Esophagus (tissue), 2 donors: ENCODE data around the gene APOL4. TPM values are rescaled to one million over a fixed set of nuclear protein-coding genes. Genes with fewer than 3 reads are reported as not detected.
"Not testable (repeated sequence)": the region's sequence is repeated elsewhere in the genome, so short reads cannot be mapped to it uniquely, and the experiment has no call there.

ENCODE experiments used
- H3K27ac ChIP-seq, 2 donors: one replicate each; pipeline ENCODE4 v1.5.1; 2013; ENCODE audit warnings: low read depth in 2 of 2, mild to moderate bottlenecking in 2 of 2, inconsistent platforms in 1 of 2, low read length in 1 of 2, moderate library complexity in 1 of 2
- H3K27me3 ChIP-seq, 2 donors: one replicate each; pipeline ENCODE4 v1.6.1; 2013; ENCODE audit warnings: low read length in 2 of 2, control low read depth in 1 of 2, mild to moderate bottlenecking in 1 of 2; ENCODE audit not compliant: insufficient read depth in 2 of 2, control insufficient read depth in 1 of 2
- H3K36me3 ChIP-seq, 2 donors: one replicate each; pipeline ENCODE4 v1.6.1; 2013; ENCODE audit warnings: low read length in 1 of 2; ENCODE audit not compliant: control insufficient read depth in 2 of 2, insufficient read depth in 2 of 2
- H3K4me1 ChIP-seq, 2 donors: one replicate each; pipeline ENCODE4 v1.6.1; 2013; ENCODE audit warnings: low read length in 1 of 2; ENCODE audit not compliant: control insufficient read depth in 2 of 2, insufficient read depth in 2 of 2
- H3K4me3 ChIP-seq, 2 donors: one replicate each; pipeline ENCODE4 v1.5.1; 2013; ENCODE audit warnings: low read length in 2 of 2, mild to moderate bottlenecking in 2 of 2, low read depth in 1 of 2, moderate library complexity in 1 of 2
- H3K9me3 ChIP-seq, 2 donors: one replicate each; pipeline ENCODE4 v1.6.1; 2013; ENCODE audit warnings: mild to moderate bottlenecking in 2 of 2, low read depth in 1 of 2, low read length in 1 of 2, moderate library complexity in 1 of 2; ENCODE audit not compliant: control insufficient read depth in 2 of 2, insufficient read depth in 1 of 2
- WGBS, 2 donors: extraction: QIAGEN DNeasy Blood & Tissue Kit; methylation state at CpG; one replicate each; pipeline ENCODE4 v1.1.7; 2013; 5-methylcytosine and 5-hydroxymethylcytosine counted together
- polyA plus RNA-seq, 2 donors: library from polyadenylated mRNA; stranded (reverse); fragments of 200-250 nt; gene quantifications; one replicate each; pipeline ENCODE4 v1.2.3, GENCODE V29; 2013
- donor health status: healthy with polysubstance abuse.
- donor health status: Bipolar disorder and iron deficiency.

Gene APOL4
- polyA plus RNA-seq, 2 donors, result 2.4 to 2.5 TPM

DNA sequence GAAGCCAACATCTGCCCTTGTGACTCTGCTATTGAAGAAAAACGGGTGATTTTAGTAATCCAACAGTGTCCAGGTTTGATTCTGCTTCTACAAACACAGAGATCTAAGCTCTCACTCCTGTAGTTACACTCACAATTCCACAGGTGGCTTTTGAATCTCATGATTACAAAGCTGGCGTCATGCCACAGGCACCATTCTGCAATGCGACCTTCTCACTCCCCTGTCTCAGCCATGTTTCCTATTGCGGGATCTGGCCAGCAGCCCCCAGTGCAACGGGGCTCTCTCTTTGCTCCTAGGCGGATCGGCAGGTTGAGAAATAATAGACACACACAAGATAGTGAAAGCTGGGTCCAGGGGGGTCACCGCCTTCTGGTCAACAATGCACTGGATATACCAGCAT is 1.3 kb upstream of the APOL4 start:
- Histone ChIP-seq H3K4me1 (peaks cover 6 to 10% of the 10 kb centered on the region in 2 donors), H3K4me3 (peak overlapping the region in 1 of 2 donors; percentile 10), H3K27ac (peak overlapping the region; percentile 65 to 66)
- H3K36me3 ChIP-seq, H3K9me3 ChIP-seq, H3K27me3 ChIP-seq: not testable (repeated sequence)
- 38 to 42% methylated on average over 8 of the region's 8 CpGs for WGBS, 2 donors

DNA sequence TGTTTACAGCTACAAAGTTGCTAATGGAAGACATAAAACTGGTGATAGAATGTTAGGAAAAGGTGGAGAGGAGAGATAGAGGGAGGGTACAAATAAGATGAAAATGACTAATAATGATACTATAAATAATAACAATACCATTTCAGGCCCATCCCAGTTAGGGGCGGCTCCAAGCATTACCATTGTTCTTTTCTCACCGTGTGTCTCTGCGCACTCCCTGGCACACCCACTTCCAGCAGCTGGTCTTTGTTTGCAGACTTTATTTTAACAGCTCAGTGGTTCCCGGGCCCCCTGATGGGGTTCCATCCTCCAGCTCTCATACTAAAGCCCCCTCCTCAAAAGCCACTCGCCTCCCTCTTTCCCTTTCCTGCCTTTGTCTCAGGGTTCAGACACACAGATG is 584 bp downstream of the APOL4 start:
- not testable (repeated sequence) for H3K9me3 ChIP-seq, H3K27me3 ChIP-seq, H3K36me3 ChIP-seq, H3K4me3 ChIP-seq
- H3K4me1 ChIP-seq, result peaks cover 6 to 10% of the 10 kb centered on the region in 2 donors
- peak overlapping the region; percentile 15 to 78 for H3K27ac ChIP-seq
- 89 to 90% methylated on average over 1 of the region's 5 CpGs for WGBS, 2 donors

DNA sequence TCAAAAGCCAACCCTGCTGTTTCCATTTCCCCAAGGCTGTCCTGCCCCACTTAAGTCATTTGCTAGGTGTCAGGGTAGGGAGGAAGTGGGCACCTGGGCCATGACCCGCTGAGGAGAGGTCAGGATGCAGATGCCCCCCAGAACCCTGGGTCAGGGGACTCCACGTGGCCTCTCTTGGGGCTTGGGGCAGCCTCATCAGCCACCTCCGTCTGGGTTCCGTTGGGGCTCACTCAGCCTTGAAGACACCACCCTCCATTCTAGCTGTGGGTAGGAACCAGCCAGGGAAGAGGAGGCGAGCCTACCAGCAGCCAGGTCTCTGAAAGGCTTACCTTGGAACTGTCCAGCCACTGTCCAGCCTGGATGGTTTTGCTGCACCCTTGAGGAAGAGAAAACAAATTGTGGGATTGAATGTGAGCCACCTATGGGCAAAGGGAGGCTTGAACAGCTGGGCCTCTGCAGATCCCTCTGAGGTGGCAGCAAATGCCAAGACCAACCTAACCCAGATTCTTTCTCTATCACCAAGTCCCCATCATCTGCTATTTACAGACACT is 2.5 kb downstream of the APOL4 start:
- no peaks in the 10 kb centered on the region for H3K36me3 ChIP-seq
- 75 to 87% methylated on average over 5 of the region's 5 CpGs for WGBS, 2 donors
- no peak overlapping the region for H3K27ac ChIP-seq
- H3K4me3 ChIP-seq, result no peak overlapping the region
- H3K4me1 ChIP-seq, result peaks cover 6 to 10% of the 10 kb centered on the region in 2 donors
- H3K27me3 ChIP-seq, result no peaks in the 10 kb centered on the region
- no peaks in the 10 kb centered on the region for H3K9me3 ChIP-seq

DNA sequence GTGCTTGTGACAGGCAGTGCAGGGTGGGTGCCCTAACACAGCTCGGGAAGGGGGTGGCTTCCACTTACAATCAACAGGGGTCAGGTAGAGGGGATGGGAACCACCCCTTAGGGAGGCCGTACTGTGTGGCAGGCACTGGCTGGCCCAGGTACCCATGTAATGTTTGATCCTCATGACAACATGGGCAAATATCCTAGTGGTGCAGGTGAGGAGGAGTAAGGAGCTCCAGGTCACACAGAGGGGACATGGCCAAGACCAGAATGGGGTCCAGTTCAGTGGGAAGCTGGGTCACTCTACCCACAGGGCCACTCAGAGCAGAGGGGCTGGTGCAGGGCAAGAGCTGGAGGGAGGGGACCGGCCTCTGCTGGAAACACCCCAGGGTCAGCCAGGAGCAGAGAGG is 3.1 kb downstream of the APOL4 start:
- no peaks in the 10 kb centered on the region for H3K36me3 ChIP-seq
- no peak overlapping the region for H3K4me3 ChIP-seq
- 92% methylated on average over 3 of the region's 3 CpGs for WGBS, 2 donors
- H3K4me1 ChIP-seq, result peaks cover 6 to 7% of the 10 kb centered on the region in 2 donors
- no peaks in the 10 kb centered on the region for H3K9me3 ChIP-seq
- no peak overlapping the region for H3K27ac ChIP-seq
- no peaks in the 10 kb centered on the region for H3K27me3 ChIP-seq

DNA sequence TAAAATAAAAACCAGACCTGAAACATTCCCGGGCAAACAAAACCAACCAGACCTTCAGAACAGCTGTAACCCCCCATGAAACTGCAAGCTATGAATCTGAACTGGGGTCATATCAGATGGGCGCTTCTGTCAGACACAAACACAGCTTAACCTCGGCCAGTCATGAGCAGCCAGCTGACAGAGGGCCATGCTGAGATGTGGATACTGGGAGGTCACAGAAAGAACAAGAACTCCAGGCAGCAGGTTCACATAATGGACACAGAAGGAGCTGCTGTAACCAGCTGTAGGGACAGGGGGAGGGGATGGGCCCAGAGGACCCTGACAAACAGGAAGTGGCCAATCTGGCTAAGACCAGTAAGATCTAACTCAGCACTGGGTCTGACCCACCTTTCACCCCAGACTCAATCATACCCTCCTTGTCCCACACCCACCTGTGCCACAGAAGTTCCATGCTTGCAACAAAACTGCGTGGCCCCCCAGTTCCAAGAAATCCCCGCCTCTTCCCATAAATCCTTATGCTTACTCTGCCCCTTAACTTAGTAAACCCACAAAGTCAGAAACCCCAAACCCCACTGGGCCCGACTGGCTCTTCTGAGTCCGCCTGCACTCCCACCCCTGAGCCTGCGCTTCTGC is 4.0 kb downstream of the APOL4 start:
- Histone ChIP-seq H3K4me1 (peaks cover 5 to 6% of the 10 kb centered on the region in 2 donors), H3K27ac (no peak overlapping the region), H3K9me3 (no peaks in the 10 kb centered on the region), H3K27me3 (no peaks in the 10 kb centered on the region), H3K36me3 (no peaks in the 10 kb centered on the region), H3K4me3 (no peak overlapping the region)
- WGBS, 2 donors, result 70 to 71% methylated on average over 8 of the region's 8 CpGs

DNA sequence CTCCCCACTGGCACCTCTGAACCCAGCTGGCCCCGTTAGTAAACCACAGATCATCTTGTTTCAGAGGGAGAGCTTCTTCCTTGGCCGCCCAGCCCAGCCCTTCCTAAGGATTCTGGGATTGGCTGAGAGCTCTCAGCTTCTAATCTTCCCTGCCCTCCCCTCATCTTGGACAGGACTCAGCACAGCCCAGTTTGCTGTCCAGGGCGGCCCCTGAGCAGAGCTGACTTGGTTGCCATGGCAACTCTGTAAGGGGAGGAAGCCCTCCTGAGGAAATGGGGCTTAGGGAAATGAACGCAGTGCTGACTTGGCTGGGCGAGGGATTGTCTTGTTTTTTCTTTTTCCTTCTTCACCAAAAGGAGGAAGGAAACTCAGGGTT is 4.6 kb downstream of the APOL4 start:
- Histone ChIP-seq H3K4me3 (no peak overlapping the region), H3K9me3 (no peaks in the 10 kb centered on the region), H3K27ac (no peak overlapping the region), H3K4me1 (peaks cover 5 to 6% of the 10 kb centered on the region in 2 donors), H3K27me3 (no peaks in the 10 kb centered on the region), H3K36me3 (no peaks in the 10 kb centered on the region)
- 42 to 44% methylated on average over 5 of the region's 5 CpGs for WGBS, 2 donors

DNA sequence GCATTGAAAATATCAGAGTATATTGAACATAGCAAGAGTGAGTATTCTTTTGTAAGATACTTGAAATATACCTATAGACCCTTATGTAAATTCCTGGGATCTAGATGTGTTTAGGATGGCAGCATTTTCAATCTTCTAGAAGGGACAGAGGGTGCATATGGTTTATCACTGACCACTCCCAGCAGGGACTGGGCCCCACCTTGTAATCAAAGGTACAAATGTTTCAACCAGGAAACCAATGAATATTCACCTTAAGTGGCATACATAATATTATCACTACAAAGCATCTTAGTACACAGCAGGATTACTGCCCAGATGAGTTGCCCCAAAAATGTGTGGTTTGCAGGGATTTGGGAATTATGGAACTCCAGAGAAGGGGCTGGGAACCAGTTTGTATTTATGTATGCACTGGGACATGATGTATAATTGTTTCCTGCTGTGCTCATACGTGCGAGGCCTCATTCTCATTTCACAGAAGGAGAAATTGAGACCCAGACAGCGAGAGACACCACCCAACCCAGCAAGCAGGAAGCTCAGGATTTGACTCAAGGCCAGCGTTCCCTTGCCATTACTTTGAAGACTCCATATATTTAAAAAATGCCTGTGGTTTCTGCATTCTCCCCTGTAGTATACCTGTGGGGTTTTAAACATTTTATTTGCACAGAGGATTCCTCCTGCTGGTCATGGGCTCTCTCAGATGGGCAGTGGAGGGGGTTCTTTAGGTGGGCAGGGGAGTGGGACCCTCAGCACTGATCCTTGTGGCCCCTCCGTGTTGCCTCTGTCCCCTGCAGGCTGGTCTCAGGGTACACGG is 5.2 kb downstream of the APOL4 start:
- Histone ChIP-seq H3K27ac (no peak overlapping the region), H3K4me3 (no peak overlapping the region), H3K4me1 (peaks cover 2 to 5% of the 10 kb centered on the region in 2 donors), H3K36me3 (no peaks in the 10 kb centered on the region), H3K9me3 (no peaks in the 10 kb centered on the region), H3K27me3 (no peaks in the 10 kb centered on the region)
- 56 to 59% methylated on average over 6 of the region's 6 CpGs for WGBS, 2 donors

DNA sequence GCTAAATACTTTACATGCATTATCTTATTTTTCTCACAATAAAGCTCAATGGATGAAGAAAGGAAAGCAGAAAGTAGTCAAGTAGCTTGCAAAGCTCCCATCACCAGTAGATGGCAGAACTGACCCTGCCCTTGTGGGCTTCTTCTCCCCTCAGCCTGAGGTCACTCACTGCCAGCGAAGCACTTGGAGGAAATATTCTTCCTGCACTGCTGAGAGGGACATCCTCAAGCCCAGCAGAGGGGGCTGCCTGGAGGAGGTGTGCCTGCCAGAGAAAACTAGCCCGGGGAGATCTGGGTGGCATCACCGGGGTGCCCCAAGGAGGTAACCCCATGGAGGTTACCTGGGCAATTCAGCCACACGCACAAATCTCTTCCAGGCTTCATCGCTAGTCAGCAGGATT is 6.6 kb downstream of the APOL4 start:
- Histone ChIP-seq H3K27ac (peak overlapping the region in 1 of 2 donors; percentile 15), H3K4me3 (no peak overlapping the region), H3K36me3 (no peaks in the 10 kb centered on the region), H3K27me3 (no peaks in the 10 kb centered on the region), H3K9me3 (no peaks in the 10 kb centered on the region), H3K4me1 (no peaks in the 10 kb centered on the region)
- 48 to 49% methylated on average over 5 of the region's 5 CpGs for WGBS, 2 donors

DNA sequence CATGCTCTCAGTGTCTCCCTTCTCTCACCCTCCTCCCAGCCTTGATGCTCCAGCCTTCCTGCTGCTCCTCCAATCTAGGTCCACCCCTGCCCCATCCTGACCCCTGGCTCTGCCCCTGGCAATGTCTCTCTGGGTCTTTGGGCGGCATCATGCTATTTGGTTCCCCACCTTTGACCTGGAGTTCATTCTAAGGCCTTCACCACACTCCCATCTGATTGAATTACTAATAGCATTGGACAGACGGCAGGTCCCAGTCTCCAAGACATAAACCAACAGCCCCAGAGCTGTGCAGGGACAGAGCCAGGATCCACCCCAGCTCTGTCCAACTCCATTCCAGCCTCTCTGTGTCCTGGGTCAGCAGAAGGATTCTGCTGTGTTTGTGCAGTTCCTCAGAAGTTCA is 7.2 kb downstream of the APOL4 start:
- no peak overlapping the region for H3K27ac ChIP-seq
- no peaks in the 10 kb centered on the region for H3K4me1 ChIP-seq
- H3K9me3 ChIP-seq, result no peaks in the 10 kb centered on the region
- WGBS, 2 donors, result 80 to 90% methylated on average over 2 of the region's 2 CpGs
- no peaks in the 10 kb centered on the region for H3K36me3 ChIP-seq
- H3K27me3 ChIP-seq, result no peaks in the 10 kb centered on the region
- no peak overlapping the region for H3K4me3 ChIP-seq
